ENCODE data around the gene NGLY1. TPM values are rescaled to one million over a fixed set of nuclear protein-coding genes. Genes with fewer than 3 reads are reported as not detected.

Gene NGLY1
- total RNA-seq, 1 donor from 2014 or later, result 16.5 TPM

Other genes starting within 250 kb of the NGLY1 start
- 24.5 TPM for gene TOP2B, start 118.5 kb downstream of the NGLY1 start, total RNA-seq
- gene OXSM, start 6.6 kb upstream of the NGLY1 start, total RNA-seq, result 13.0 TPM

All from left lobe of liver (tissue), 1 donor.